Endometrium (tissue), 2 donors: ENCODE measurements around the gene UBE4B.
A peak's percentile ranks its signal among the peaks of the same experiment; 100 is the strongest.
"Not testable (repeated sequence)": the region's sequence is repeated elsewhere in the genome, so short reads cannot be mapped to it uniquely, and the experiment has no call there.

Source experiments
- FAIRE-seq: peaks from 2 replicates; lab custom pipeline; 2012; peaks lifted over from hg19 to GRCh38; lab: Jason Lieb, UNC
- donor health status: control.
- donor health status: control.

UBE4B gene

DNA sequence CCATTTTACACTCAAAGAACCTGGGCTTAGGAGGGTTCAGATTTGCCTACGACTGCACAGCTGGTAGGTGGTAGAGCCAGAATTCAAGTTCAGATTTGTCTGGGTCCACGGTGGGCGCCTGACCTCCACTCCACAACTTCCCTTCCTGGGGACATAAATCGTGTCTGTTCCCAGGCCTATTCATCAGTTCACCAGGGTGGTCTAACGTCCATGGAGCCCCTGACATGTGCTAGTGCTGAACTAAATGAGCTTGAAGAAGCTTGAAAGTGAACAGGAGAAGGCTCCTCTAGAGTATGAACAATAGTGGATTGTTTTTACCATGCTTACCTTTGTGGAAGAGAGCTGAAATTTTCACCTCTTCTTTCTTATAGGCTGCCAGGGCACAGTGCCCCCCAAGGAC lies 145.1 kb downstream of the UBE4B start:
- no peak for FAIRE-seq

DNA sequence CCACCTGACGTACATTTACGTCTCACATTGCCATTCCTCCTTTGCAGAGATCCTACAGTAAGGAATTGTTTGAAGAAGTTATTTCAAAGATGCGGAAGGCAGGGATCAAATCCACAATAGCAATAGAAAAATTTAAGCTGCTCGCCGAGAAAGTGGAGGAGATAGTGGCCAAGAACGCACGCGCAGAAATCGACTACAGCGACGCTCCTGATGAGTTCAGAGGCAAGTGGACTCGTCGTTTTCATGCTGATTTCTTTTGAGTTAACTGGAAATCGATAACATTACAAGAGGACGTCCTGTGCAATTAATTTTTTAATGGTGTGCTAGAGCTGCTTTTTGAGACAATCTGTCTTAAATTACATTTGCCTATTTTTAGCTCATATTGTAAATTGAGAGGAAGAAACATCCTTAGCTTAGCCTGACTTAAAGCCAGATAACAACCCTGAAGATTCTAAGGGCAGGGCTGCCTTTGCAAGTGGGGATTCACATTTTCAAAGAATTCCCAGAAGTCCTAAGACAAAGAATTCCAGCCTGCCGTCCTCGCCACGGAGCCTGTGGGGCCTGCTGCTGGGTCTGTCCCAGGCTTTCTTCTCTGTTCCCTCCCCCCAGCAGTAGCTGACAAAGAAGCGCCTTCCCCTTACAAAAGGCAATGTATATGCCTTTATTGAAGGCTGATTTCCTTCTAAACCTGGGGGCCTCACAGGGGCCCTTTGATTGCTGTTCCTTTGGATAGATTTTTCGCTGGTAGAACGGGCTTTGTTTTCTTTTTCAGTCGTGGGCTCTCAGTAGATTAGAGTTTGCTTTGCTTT lies 146.0 kb downstream of the UBE4B start:
- no peak for FAIRE-seq

DNA sequence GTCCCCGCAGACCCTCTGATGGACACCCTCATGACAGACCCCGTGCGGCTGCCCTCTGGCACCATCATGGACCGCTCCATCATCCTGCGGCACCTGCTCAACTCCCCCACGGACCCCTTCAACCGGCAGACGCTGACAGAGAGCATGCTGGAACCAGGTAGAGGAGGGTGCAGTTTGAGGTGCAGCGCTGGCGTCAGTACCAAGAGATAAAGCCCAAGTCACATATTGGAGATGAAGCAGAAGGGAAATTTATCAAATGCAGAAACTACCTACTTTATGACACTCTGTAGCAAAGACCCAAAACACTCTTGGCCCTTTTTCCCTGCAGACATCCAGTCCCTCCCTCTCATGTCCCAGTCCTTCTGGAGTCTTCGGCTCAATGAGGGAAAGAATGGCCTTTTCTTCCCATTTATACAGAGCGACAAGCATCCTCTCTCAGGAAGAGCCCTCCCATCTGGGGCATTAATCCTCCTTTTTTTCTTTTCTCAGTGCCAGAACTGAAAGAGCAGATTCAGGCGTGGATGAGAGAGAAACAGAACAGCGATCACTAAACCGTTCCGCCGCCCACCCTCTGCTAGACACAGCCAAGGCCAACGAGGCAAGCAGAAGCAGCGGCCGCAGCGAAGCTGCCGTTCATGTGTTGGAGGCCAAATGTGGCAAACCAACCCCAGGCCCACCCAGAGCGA lies 146.8 kb downstream of the UBE4B start:
- no peak for FAIRE-seq

DNA sequence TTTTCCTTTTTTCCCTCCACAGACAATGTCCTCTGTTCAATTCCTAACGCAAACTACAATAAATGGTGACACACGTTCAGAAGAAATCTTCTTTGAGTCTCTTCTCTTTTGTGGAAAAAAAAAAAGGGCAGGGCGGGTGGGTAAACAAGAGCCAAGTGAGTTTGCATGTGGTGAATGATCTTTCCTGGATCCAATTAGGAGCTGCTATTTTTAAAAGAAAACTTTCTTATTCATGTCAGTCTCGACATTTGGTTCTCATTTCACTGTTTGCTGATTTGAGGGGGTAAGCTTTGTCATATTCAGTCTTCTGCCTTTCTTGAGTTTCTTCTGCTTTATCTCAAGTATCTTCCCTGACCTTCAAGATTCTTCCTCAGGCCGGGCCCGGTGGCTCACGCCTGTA lies 148.4 kb downstream of the UBE4B start:
- no peak for FAIRE-seq

DNA sequence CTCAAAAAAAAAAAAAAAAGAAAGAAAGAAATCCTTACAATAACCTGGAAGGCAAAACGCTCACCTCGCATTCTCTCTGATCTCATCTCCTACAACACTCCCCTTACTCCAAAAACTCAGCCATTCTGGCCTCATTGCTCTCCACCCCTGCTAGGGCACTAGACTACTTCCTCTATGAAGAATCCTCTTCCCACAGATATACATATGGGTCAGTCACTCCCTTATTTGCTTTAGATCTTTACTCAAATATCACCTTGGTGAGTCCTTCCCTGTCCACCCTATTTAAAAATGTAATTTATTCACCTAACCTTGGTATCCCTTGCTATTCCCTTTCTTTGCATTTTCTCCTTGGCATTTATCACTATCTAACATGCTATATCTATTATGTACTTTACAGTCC lies 153.0 kb downstream of the UBE4B start:
- no peak for FAIRE-seq

DNA sequence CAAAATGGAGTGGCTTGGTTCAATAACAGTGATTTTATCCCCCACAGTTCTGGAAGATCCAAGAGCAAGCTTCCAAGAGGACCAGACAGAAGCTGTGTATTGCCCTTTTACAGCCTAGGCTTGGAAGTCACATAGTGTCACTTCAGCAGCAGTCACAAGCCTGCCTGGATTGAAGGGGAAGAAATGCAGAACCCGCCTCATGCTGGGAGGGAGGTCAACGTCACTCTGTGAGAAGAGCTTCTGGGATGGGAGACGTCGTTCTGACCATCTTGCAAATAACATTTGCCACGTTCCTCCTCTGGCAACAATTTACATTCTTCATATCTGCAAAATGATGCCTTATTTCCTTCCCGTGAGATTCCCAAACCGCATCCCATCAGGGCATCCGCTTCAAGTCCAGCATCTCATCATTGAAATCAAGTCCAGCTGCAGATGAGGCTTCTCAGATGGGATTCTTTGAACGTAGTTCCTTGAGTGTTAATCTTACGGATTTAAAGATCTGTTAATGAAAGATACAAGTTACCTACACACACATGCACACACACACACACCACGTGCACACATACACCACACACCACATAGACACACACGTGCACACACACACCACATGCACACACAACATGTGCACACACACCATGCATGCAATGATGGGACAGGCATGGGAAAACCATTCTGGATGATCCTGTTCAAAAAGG lies 153.7 kb downstream of the UBE4B start:
- no peak for FAIRE-seq

DNA sequence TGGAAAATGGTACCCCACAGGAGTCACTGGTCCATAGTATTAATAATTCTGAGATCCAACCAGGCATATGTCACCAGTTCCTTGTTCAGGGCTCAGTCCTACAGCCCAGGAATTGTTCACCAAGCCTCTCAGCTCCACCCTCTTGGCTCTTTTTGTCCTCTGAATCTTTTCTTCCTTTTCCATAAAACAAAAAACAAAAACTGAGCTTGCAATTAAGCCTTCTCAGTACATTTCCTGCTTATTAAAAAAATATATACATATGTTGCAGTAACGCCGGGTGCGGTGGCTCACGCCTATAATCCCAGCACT lies 154.2 kb downstream of the UBE4B start:
- no peak for FAIRE-seq

DNA sequence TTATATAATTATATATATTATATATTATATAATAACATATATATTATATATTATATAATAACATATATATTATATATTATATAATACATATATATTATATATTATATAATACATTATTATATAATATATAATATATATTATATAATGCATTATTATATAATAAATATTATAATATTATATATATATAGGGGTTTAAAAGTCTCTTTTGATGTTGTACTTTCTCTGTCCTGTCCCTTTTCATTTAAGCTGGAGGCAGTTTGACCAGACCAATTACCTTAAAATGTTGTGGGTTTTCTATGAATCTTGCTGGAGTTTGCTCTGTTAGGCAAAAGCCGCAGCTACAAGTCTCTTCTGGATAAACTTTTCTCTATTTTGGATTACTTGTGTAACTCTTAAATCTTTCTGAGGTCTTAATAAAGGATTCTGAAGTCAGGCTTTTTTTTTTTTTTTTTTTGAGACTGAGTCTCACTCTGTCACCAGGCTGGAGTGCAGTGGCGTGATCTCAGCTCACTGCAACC lies 155.4 kb downstream of the UBE4B start:
- peak; percentile 18 for FAIRE-seq

DNA sequence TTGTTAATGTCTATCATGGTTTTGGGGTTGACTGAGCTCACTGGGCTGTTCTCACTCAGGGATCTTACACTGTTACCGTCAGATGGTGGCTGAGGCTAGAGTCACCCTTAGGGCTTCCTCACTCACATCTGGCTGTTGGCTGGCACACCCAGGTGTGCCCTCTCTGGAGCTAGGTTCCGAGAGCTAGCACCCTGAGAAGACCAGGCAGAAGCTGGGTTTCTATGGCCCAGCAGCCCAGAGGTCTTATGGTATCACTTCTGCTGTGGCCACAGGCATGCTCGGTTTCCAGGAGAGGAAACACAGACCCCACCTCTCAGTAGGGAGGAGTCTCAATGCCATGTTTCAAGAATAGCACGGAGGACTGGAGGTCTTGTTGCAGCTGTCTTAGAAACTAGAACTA lies 156.9 kb downstream of the UBE4B start:
- FAIRE-seq, result no peak

DNA sequence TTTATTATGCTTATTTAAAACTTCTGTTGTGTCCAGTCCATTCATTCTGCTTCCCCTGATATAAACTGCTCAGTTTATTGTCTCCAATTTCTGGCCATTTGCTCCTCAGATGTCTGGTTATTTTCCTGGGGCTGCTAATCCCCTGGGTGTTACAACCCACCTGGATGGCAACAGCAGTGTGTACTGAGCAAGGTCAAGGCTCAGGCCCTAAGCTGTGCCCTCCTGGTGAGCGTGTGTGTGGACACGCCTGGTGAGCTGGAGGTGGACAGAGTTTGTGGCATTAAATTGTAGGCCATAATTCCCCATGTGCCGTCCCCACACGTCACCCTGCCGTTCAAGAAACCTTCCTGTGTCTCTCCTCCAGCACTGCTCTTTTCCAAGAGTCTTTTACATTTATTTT lies 159.5 kb downstream of the UBE4B start:
- FAIRE-seq, result no peak

DNA sequence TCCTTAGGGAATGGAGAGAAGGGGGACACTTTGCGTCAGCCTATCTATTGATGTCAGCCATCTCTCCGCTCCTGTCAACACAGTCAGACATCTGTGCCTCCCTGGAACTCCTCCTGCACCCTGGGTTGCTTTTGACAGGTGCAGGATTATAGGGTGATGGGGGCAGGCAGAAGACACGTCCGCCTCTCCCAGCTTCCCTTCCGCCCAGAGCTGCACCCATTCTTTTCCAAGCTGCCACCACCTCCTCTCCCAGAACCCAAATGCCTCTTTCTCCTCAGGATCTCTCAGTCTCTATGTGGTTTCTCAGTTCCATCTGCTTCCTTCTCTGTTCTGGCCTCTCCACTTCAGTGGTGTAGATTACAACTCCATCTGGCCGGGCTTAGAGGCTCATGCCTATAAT lies 160.5 kb downstream of the UBE4B start:
- FAIRE-seq, result no peak

DNA sequence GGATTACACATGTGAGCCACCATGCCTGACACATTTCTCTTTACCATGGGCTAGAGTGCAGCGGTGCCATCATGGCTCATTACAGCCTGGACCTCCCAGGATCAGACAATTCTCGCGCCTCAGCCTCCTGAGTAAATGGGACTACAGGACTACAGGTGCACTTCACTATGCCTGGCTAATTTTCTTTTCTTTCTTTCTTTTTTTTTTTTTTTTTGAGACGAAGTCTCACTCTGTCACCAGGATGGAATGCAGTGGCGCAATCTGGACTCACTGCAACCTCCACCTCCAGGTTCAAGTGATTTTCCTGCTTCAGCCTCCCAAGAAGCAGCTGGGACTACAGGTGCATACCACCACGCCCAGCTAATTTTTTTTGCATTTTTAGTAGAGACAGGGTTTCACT lies 162.8 kb downstream of the UBE4B start:
- no peak for FAIRE-seq

DNA sequence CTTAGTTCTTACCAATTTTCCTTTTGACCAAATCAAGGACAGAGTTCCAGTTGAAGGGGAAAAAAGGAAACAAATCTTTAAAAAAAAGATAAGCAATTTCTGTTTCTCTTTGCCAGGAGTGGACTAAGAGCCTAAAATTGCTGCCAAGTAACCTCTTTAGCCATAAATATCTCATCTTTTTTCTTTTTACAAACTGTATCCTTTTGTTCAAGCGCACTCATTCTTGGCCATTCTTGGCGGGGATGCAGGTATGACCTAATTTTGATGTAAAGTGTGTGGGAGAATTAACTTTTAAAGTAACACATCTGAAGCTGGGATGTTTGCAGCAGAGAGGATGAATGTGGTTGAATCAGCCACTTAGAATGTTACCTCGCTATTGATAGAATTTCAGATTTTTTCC lies 164.2 kb downstream of the UBE4B start:
- no peak for FAIRE-seq

DNA sequence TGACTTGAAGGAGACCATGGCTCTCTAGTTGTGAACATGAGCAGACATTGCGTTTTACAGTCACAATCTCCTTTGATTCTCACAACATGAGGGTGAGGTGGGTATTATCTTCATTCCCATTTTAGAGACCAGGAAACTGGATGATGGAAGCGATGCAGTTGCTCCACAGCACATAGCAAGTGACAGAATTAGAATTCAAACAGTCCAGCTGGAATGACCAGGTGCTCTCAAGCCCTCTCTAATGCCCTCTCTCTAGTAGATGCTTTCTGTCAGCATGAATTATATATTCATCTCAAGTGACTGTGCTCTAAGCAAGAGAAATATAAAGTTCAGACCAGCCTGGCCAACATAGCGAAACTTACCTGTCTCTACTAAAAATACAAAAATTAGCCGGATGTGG lies 167.9 kb downstream of the UBE4B start:
- FAIRE-seq, result no peak

DNA sequence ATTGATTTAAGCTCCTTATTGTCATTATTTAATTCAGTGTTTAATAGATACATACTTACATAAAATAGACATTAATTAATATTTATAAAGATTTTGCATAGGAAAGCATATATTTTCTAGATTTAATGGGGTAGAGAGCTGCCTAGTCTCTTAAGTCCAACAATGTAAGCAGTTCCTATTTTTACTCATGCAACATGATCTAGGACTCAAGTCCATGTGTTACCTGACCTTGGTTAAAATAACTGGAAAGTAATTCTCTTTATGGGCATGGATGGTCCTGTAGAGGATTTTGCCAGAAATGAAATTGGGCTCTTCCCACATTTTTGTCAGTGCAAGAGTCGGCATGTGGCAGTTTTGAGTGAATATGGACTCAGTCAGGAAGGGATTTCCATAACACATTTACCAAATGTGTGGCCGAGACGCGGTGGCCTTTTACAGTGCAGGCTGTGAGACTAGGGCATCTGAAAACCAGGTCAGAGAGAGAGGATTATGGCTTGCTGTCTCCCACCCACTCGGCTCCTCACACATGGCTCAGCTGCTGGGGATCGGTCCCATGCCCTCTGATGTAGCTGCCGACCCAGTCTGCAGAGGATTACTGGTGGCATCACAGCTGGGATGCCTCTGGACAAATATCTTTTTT lies 171.4 kb downstream of the UBE4B start:
- no peak for FAIRE-seq

DNA sequence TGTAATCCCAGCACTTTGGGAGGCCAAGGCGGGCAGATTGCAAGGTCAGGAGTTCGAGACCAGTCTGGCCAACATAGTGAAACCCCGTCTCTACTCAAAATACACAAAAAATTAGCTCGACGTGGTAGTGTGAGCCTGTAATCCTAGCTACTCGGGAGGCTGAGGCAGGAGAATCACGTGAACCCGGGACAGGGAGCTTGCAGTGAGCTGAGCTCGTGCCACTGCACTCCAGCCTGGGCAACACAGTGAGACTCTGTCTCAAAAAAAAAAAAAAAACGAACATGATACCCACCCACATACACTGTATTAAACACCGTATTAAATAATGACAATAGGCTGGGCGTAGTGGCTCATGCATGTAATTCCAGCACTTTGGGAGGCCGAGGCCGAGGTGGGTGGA lies 172.4 kb downstream of the UBE4B start:
- not testable (repeated sequence) for FAIRE-seq

DNA sequence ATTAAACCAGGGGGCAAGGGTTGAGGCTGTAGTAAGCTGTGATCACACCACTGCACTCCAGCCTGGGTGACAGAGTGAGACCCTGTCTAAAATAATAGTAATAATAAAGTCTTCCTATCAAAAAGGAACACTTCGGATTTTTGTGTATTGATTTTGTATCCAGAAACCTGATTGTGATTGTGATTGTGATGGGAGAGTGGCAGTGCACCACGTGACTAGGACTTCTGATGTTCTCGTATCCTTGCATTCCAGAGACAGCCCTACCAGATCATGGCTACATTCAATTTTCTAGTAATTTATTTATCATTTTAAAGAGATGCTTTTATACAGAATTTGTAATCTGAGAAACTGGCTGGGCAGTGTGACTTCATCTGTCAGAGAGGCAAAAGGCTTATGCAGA lies 175.1 kb downstream of the UBE4B start:
- no peak for FAIRE-seq

DNA sequence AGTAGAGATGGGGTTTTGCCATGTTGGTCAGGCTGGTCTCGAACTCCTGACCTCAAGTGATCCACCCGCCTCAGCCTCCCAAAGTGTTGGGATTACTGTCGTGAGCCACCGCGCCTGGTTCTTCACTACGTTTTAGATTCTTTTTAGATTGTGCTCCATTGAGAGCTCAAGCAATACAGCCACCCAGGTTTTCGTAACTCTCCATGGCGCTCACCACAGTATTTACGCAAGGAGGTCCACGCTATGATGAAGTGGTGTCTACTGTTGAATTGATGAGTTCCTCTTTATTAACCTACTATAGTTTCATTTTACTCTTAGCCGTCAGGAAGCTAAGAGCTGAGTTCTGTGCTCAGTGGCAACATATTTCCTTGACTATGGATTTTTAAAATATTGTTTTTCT lies 175.8 kb downstream of the UBE4B start:
- FAIRE-seq, result no peak

DNA sequence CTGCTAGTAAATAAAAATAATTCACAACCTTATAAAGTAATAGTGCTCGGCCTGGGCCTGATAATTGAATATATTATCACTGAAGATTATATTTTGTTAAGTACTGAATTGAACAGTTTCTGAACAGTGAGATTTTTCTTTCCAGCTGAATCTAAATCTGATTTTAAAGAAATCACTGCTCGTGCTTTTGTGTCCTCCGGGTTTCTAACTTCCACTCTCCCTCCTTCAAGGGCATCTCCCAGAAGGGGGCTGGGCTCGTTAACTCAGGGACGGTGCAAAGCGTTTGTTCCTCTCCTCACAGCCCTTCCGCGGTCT lies 176.8 kb downstream of the UBE4B start:
- no peak for FAIRE-seq

DNA sequence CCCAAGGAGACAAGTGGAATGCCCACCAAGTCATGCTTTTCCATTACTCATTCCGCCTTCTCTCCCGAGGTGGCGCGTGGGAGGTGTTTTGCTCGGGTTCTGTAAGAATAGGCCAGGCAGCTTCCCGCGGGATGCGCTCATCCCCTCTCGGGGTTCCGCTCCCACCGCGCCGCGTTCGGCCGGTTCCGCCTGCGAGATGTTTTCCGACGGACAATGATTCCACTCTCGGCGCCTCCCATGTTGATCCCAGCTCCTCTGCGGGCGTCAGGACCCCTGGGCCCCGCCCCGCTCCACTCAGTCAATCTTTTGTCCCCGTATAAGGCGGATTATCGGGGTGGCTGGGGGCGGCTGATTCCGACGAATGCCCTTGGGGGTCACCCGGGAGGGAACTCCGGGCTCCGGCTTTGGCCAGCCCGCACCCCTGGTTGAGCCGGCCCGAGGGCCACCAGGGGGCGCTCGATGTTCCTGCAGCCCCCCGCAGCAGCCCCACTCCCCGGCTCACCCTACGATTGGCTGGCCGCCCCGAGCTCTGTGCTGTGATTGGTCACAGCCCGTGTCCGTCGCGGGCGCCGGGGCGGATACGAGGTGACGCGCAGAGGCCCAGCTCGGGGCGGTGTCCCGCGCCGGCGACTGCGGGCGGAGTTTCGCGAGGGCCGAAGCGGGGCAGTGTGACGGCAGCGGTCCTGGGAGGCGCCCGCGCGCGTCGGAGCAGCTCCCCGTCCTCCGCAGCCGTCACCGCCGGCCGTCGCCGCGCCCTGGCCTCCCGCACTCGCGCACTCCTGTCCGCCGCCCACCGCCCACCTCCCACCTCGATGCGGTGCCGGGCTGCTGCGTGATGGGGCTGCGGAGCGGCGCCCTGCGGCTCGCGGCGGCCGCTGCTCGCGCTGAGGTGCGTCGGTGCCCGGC lies 177.4 kb downstream of the UBE4B start, which contains the start of gene KIF1B:
Gene KIF1B, plus strand, starts transcription at position 666 of the 906 bp plus-strand sequence. CDS start 21,759 bp downstream, outside the sequence.
- FAIRE-seq, result no peak
